PFSK-1 (cell line): ENCODE data around the gene REV3L.

ENCODE experiments used
- POLR2AphosphoS5 ChIP-seq: IDR thresholded peaks from 2 replicates; pipeline ENCODE4 v1.6.1; 2012; ENCODE audit warnings: low read depth, mild to moderate bottlenecking, control low read depth, low read length, moderate library complexity
- REST ChIP-seq, 2 experiments: IDR thresholded peaks; 2 replicates each; pipeline versions ENCODE4 v1.6.1 to v1.8.0; 2011 to 2012; ENCODE audit warnings: low read depth in 2 of 2, low read length in 2 of 2, control low read depth in 1 of 2, inconsistent platforms in 1 of 2, mild to moderate bottlenecking in 1 of 2, moderate library complexity in 1 of 2; ENCODE audit not compliant: insufficient read depth in 1 of 2
- SIN3A ChIP-seq: IDR thresholded peaks from 2 replicates; pipeline ENCODE4 v1.6.1; 2012; ENCODE audit warnings: mild to moderate bottlenecking, low read length, moderate library complexity, borderline replicate concordance; ENCODE audit not compliant: insufficient read depth

GRCh38 chr6:111266276-111266675 is 216.7 kb downstream of the REV3L start:
- TF ChIP-seq REST (IDR thresholded peaks at IDR 0.05; ENCODE audit: insufficient read depth in 1 of 2, low read depth in 2 of 2, low read length in 2 of 2) (no peak), POLR2AphosphoS5 (no peak), SIN3A (no peak)
